Activated CD8-positive, alpha-beta memory T cell treated with anti-CD3 and anti-CD28 coated beads, Interleukin-2, amount 50 U/mL, for 24 hours (primary cell): ENCODE measurements around the gene NRN1L.
"Not testable (repeated sequence)": the region's sequence is repeated elsewhere in the genome, so short reads cannot be mapped to it uniquely, and the experiment has no call there.

Experiments used
- DNase-seq: peaks from one replicate; pipeline ENCODE4 v3.0.0-alpha.2; 2020; ENCODE audit errors: extremely low read depth

The NRN1L gene

DNA sequence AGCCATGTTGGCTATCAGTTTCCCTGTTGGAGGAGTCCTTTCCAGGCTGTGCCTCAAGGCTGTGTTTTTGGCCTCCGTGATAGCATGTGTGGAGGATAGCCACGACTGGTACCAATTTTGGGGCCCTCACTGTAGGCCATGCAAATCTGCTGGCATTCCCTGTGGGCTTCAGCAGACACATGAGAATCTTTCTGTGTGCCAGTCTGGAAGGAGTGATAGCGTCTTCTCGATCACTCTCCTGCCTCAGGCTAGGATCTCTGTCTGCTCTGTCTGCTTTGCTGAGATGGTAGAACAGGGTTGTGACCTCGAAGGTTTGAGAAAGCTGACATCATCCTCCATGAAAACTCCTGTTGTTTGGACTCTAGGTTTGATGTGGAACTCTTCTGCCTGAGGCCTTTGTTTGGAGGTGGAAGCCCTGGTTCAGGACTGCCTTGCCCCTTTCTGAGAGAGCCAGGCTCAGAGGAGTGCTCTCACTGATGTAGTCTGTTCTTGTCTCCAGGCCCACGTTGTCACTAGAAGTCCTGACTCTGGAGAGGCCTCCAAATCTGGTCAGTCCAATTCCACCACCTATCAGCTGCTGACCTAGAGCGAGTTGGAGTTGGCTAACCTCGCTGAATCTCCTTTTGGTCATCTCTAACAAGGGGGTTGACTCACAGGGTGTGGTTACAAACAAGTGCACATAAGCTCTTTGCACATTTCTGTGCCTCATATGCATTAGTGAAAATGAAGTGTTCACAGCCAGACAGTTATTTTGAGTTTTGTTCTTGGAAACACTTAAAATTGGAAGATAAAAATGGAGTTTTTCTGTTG, 23.9 kb upstream of the NRN1L start:
- no peak for DNase-seq

DNA sequence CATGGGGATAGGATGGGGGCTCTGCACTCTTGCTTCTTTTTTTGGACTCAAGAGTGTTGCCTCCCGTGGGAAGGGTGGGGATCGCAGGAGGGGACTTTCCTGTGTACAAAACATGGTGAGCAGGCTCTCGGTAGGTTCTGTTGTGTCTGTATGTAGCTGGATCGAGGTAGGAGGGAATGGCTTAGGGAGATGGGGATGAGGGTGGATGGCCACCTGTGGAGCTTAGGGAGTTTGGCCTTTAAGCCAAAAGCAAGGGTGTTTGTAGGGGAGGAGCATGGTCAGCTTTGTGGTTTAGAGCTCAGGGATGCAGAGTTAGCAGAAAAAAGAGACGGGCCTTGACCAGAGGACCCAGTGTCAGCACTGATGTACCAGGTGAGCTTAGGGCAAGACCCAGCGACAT, 22.8 kb upstream of the NRN1L start:
- DNase-seq, result no peak

DNA sequence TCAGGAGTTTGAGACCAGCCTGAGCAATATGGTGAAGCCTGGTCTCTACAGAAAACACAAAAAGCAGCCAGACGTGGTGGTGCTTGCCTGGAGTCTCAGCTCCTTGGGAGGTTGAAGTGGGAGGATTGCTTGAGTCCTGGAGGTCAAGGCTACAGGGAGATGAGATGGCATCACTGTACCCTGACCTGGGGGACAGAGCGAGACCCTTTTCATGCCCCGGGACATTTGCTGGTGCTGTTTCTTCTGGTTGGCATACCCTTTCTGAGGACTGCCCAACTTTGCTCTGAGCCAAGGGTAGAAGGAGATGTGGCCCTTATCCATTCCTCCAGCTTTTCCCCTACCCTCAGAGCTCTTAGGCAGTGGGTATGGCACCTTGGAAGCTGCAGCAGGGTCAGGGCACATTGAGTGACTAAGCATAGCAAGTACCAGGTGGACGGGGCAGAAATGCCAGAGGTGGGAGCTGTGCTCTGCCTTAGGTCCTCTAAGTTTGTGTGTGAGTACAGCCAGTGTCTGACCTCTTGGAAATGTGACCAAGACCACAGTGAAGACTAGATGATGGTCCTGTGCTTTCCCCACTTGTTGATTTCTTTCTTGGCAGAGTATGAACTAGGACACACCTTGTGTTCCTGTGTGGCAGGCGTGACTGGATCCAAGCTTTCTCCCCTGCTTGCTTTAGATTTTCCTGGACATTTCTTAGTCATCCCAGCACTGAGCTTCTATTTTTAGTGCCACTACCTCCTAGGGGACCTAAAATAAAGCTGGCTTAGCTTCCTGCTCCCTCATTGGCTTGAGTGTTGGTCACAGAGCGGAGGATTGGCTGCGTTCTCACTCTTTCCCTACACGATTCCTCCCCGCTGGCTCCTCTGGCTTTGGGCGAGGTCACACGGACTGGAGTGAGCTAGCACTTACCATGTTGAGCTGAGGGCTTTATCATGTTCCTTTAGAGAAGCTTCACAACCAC, 21.8 kb upstream of the NRN1L start:
- DNase-seq, result no peak

DNA sequence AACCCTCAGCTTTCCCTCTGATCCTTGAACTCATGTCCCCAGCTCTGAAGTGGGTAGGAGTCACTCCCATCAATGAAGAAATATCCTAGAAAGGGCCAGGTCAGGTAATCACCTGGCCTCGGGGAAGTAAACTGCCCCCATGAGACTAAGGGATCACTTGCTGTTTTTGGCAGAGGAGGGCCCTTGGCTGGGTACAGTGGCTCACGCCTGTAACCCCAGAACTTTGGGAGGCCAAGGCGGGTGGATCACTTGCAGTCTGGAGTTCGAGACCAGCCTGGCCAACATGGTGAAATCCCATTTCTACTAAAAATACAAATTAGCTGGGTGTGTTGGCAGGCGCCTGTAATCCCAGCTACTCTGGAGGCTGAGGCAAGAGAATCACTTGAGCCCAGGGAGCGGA, 20.6 kb upstream of the NRN1L start:
- DNase-seq, result not testable (repeated sequence)

DNA sequence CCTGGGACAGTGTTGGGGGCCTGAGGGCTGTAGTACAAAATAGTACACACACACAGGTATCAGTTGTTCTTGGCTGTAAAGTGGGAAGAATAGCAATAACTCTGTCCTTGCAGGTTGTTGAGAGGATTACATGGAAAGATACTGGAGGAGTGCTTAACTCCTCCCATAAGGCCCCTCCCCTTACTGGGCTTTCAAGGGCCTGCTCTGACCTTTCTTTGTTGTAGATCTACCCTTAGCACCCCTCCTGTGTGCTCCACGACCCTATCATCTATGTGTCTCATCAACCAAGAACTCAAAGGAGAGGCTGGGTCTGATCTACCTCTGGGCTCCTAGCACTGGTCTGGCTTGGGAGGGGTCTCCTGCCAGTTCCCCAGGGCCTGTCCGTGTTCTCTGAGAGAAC, 20.1 kb upstream of the NRN1L start:
- no peak for DNase-seq

DNA sequence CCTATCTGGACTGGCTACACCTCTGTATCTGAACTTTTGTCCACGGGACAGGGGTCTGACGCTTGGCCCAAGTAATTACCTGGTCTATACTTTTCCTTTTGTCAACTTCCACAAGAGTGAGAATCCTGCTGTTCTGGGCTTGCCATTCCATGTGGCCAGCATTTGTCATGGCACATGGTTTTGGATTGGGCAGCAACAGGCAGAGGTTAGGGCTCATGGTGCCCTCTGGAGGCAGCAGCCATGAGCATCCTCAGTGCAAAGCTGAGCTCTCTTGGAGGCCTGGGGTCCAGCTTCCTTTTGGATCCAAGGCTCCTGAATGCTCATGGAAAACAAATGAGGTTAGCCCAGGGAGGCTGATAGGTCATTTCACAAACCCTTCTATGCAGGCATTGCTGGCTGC, 19.4 kb upstream of the NRN1L start:
- no peak for DNase-seq

DNA sequence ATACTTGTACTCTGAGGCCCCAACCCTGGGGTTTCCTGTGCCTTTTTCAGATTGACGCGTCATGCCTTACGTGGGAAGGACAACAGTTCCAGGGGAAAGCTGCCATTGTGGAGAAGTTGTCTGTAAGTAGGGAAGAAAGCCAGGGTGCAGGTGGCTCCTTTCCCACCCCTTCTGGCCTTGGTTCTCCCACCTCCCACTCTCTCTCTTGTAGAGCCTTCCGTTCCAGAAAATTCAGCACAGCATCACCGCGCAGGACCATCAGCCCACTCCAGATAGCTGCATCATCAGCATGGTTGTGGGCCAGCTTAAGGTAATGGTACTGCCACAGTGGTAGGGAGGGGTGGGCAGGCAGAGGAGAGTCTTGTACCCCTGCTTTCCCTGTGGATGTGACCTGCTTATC, 16.4 kb upstream of the NRN1L start:
- no peak for DNase-seq

DNA sequence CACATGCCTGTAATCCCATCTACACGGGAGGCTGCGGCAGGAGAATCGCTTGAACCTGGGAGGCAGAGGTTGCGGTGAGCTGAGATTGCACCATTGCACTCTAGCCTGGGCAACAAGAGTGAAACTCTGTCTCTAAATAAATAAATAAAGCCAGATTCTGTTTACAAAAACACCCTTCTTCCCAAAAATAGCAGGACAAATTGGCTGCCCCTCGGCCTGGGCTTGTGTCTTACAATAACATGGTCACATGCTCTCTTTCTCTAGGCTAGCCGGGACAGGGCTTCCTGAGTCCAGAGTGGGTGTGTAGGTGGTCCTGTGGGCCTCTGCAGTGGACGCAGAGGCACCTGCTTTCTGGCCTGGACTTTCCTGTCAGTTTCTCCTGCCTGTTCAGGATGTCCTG, 15.0 kb upstream of the NRN1L start:
- no peak for DNase-seq

DNA sequence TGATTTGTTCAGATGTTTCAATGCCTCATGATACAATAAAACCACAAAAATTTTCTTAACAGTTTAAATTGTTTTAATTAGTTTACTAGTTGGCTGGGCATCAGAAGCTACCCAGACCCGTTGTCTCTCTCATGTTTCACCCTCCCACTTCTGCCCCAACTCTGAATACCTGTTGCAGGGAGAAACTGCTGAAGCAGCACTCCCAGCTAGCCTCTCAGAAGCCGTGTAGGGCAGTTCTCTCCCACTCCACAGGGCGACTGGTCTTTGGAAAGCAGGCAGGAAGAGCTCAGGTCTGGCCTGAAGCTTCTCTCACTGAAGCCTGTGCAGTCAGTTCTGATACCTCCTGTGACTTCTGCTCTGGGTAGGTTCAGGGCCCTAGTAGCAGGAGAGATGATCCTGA, 13.4 kb upstream of the NRN1L start:
- no peak for DNase-seq

DNA sequence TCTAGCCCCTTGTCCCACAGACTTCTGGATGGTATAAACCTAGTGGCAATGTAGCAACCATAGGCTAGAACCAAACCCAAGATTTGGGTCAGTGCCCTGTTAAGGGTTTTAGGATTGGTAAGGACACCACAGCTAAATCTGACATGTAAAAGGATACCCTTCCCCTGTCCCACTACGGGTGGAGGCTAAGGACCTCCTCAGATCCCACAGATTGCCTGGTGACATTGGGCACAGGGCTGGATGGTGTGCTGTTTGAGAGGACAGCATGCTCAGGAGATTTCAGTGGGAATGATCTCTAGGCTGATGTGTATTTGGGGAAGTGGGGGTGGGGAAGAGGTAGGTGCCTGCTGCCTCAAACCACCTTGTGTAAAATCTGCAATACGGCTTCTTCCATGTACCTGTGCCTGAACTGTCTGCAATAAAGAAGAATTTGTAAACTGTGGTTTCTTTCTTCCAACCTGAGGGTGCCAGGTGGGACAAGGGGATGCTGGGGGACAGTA, 12.5 kb upstream of the NRN1L start:
- DNase-seq, result no peak

DNA sequence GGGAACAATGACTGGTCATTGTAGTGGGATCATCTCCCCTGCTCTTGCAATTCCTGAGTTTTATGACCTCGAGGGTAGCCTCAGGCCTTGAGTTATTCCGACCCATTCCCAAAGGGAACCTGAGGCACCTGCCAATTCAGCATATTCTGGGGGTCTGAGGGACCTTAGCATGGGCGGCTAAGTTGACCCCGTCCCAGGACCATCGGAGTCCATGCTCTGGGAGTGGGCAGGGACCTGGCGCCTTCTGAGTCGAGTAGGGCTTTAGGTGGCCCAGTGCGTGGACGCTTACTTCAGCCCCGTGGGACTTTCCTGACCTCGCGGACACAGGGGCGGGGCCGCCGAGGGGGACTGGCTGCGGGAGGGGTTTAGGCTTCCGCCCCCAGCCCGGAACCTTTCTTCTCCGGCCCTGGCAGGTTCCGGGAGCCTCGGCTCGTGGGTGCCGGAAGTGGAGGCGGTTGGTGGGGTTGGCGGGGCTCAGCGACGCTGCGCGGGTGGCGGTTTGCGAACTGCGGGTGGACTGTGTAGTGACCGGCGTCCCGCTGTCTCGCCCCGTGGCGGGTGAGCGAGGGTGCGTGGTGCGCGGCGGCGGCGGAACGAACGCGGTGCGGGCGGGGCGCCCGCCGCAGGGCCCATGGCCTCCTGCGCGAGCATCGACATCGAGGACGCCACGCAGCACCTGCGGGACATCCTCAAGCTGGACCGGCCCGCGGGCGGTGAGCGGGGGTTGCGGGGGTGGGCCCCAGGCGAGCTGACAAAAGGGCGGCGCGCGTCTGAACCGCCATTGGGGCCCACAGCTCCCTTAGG, 11.9 kb upstream of the NRN1L start, which contains the start of gene EDC4:
TSS of gene EDC4 (plus strand) at position 422 of the 804 bp plus-strand sequence. CDS start at position 632, 210 bp downstream.
- DNase-seq, result peak; percentile 80

DNA sequence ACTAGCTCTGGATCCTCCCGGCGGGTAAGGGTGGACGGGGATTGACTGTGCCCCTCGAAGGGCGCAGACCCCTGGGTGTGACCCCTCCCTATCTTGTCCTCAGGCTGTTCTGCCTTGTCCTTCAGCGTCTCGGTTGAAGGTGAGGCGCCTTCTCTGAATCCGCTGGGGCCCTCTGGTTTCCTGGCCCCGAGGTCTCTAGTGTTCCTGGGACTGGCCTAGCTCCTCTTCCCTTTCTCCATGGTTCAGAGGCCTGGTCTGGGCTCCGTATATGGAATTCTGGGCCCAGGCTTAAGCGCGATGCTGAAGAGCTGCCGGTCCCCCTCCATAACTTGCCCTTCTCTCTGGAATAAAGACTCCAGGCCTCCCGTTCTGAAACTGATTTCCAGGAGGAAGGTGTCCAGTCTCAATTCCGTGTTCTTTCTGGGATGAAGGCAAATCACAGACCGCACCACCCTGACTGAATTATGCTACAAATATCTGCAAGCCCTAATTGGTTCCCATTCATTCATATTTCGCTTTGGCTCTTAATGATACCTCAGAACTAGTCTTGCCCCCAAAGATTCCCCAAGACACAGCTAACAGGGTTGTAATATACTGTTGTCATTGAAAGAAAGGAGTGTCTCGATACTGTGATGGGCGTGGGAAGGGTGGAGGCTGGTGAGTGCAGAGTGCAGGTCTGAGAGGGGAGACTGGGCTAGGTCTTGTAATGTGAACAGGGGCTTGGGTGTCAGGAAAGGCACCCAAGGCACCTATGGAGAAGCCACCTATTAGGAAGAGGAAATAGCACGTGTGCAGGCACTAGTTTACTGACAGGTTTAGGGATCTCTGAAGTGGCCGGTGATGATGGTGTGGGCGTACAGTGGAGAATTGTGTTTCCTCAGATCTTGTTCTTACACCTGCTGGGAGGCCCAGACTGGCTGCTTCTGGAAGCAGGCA, 11.0 kb upstream of the NRN1L start:
- DNase-seq, result no peak

DNA sequence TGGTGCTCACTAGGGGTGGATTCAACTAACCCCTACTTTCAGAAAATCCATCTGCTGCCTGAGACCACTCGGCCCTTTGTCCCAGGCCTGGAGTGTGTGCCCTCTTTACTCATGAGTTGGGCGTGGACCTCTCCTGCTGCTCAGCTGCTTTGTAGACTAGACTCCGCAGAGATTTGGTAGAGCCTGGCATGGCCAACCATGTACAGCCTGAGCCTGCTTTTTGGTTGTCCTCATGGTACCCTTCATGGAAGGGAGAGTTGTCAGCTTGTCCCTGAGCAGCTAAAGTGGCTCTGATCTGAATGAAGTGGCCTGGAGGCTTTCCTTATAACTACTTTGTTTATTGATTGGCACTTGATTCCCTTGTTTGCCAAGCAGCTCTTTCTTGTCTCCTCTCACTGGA, 10.3 kb upstream of the NRN1L start:
- no peak for DNase-seq

DNA sequence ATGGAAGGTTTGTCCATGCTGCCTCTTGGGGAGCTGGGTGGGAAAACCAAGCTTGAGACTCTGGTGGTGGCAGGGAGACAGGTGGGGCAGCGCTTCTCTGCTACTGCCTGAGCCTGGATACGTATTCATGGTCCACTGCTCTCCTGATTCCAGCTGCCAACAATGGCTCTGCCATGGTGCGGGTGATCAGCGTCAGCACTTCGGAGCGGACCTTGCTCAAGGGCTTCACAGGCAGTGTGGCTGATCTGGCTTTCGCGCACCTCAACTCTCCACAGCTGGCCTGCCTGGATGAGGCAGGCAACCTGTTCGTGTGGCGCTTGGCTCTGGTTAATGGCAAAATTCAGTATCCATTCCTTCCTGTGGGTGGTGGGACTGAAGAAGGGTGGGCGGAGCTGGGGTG, 7.6 kb upstream of the NRN1L start:
- no peak for DNase-seq

DNA sequence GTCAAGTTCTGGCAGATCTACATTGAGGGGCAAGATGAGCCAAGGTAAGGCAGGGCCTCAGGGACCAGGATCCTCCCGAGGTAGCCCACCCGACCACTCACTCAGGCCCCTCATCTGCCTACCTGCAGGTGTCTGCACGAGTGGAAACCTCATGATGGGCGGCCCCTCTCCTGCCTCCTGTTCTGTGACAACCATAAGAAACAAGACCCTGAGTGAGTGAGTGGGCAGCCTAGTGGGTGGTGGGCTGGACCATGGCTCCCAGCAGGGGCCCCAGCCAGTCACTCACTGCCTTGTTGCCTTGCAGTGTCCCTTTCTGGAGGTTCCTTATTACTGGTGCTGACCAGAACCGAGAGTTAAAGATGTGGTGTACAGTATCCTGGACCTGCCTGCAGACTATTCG, 6.5 kb upstream of the NRN1L start:
- no peak for DNase-seq

DNA sequence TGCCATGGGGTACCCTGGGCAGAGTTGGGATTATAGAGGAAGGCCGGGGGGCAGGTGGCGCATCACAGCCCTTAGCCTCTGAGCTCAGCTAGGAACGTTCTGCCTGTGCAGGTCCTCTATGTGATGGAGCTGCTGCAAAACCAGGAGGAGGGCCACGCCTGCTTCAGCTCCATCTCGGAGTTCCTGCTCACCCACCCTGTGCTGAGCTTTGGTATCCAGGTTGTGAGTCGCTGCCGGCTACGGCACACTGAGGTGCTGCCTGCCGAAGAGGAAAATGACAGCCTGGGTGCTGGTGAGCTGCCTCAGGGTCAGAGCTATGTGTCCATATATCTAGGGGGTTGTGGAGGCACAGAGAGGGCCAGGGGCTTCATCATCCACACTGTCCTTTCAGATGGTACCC, 5.8 kb upstream of the NRN1L start:
- DNase-seq, result no peak

DNA sequence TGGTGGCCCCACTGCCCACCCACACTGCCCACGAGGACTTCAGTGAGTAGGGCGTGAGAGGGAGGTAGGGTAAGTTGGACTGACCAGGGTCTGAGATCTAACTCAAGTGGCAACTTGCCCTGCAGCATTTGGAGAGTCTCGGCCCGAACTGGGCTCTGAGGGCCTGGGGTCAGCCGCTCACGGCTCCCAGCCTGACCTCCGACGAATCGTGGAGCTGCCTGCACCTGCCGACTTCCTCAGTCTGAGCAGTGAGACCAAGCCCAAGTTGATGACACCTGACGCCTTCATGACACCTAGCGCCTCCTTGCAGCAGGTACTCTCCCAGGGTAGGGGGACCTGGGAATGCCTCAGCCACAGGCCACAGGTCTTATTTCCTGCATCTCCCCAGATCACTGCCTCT, 5.2 kb upstream of the NRN1L start:
- no peak for DNase-seq

DNA sequence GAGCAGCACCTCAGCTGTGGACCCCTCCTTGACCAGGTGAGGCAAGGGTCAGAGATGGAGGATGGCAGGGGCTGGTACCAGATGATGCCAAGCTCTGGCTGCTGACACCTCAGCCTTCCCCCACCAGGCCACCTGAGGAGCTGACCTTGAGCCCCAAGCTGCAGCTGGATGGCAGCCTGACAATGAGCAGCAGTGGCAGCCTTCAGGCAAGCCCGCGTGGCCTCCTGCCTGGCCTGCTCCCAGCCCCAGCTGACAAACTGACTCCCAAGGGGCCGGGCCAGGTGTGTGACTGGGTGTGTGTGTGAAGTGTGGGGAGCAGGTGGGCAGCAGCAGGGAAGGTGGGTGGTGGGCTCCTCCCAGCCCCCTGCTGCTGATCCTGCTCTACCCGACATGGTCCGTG, 4.7 kb upstream of the NRN1L start:
- DNase-seq, result no peak

DNA sequence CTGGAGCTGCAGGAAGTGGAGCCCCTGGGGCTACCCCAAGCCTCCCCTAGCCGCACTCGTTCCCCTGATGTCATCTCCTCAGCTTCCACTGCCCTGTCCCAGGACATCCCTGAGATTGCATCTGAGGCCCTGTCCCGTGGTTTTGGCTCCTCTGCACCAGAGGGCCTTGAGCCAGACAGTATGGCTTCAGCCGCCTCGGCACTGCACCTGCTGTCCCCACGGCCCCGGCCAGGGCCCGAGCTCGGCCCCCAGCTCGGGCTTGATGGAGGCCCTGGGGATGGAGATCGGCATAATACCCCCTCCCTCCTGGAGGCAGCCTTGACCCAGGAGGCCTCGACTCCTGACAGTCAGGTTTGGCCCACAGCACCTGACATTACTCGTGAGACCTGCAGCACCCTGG, 4.1 kb upstream of the NRN1L start:
- DNase-seq, result no peak

DNA sequence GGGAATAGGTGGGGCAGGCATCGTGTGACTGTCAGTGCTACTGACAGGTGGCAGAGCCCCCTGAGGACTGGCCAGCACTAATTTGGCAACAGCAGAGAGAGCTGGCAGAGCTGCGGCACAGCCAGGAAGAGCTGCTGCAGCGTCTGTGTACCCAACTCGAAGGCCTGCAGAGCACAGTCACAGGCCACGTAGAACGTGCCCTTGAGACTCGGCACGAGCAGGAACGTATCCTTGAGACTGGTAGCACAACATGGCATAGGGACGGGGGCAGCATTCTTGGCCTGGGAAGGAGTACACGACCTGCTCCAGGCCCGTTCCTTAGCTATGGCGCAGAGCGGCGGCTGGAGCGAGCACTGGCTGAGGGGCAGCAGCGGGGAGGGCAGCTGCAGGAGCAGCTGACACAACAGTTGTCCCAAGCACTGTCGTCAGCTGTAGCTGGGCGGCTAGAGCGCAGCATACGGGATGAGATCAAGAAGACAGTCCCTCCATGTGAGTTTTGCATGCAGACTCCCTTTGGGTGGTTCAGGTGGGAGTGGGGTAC, 3.0 kb upstream of the NRN1L start:
- no peak for DNase-seq
